Hematopoietic multipotent progenitor cell (in vitro differentiated cells): Measurements from ENCODE around the gene GDA. TPM values are rescaled to one million over a fixed set of nuclear protein-coding genes. Genes with fewer than 3 reads are reported as not detected.

Experiments used
- DNase-seq, 3 donors: peaks; one replicate each; pipeline ENCODE4 v3.0.0-alpha.2; 2011 to 2015; ENCODE audit warnings: low read depth in 2 of 3, low spot score in 2 of 3
- total RNA-seq: library from RNA; depleted of rRNA; stranded (reverse); fragments of >200 nt; gene quantifications from one replicate; pipeline ENCODE4 v1.2.3, GENCODE V29; 2012

The GDA gene
- total RNA-seq, 1 donor, result under 0.01 TPM

DNA sequence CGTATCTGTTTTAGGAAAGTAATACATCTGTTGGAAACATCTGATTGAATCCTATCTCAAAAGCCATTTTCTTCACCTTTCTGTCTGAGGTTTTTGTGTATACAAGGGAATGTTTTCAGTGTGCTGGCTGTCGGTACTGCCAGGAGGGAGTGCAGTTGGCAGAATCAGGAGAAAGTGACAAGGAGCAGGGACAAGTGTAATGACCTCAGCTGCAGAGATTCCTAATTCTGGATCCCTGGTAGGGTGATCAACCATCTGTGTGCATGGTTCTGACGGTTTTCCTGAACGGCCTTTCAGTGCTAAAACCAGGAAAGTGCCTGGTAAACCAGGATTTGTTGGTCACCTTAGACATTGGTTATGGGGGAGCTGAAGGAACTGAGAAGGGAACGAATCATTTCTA is 1.6 kb upstream of the GDA start:
- DNase-seq, result no peak

DNA sequence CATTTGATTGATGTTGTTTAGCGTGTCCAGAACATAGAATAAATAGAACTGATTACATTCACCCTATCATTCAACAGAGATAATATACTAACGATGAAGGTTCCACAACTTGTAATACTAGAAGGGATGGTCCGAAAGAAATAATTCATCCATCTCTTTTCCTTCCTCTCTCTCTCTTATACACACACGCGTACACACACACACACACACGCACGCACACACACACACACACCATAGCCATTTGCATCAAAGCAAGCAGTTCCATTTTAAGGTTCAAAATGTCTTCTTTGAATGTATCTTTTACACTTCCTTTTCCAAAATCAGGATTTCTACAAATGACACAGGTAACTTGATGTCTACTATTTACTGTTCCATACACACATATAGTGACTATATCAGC is 887 bp downstream of the GDA start:
- DNase-seq, result no peak

DNA sequence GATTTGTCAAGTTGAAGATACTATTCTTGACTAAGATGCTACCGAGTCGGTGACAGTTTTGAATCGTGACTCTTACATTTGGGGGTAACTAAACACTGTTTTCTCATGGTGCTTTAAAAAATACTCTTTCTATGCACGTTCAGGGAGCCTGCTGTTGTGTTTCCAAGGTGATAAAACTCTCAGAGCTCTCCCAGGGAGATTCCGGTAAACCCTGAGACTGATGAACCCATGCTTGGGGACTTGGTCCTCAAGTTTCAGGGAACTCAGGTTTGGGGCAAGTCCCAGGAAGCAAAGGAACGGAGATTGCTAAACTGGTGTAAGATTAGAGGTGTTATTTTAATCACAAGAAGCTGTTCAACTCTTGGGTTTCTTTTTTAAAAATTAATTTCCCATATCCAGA is 1.4 kb downstream of the GDA start:
- DNase-seq, result no peak

DNA sequence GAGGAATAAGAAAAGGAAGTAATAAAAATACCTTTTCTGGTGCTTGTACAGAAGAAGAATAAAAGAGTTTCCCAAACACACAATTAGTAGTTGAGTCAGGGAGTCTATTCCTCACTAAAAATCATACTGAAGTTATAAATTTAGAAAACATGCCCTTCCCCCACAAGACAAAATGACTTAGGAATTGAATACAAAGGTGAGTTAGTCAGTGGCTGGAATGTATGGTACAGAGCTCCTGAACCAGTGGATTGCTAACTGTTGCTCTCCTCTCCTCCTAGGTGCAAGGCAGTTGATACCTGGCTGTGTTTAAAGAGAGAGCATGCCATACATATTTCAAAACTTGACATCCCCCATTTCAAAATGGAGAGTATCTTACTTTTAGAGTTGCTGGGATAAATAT is 1.9 kb downstream of the GDA start:
- no peak for DNase-seq

DNA sequence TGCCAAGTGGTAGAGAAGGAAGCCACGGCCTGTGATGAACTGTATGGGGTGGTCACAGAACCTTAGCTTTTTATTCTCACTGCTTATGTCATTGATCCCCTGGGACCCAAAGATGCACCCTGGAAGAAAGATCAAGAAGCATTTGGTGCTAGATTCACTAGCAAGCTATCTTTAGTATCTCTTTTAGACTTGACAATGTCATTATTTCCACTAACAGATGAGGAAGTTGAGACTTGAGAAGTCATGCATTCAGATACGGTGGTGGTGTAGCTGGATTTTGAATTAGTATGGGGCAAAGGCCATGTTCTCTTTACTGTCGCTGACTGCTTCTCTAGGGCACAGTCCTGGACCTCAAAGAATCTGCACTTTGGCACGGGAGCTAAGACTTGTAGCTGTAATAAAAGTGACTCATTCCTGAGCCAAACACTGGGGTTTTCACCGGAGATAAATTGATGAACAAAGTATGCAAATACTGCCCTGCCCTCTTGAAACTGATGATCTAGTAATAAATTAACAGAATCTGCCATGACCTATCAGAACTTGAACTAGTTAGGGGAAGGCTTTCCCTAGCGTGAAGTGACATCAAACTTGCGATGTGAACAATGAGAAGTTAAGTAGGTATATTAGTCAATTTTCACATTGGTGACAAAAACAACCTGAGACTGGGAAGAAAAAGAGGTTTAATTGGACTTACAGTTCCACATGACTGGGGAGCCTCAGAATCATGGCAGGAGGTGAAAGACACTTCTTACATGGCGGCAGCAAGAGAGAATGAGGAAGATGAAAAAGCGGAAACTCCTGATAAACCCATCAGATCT is 5.4 kb downstream of the GDA start:
- no peak for DNase-seq

DNA sequence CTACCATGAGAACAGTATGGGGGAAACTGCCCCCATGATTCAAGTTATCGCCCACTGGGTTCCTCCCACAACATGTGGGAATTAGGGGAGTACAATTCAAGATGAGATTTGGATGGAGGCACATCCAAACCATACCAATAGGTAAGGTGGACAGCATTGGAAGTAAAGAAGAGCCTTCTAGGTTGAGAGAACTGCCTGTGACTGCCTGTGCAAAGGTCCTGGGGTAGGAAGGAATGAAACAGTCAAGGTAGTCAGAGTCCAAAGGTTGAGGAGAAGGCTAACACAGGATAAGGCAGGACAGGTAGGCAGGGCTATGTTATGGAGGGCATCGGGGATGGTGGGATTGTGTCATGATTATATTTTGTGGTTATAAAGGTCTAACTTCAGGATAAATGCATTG is 6.1 kb downstream of the GDA start:
- no peak for DNase-seq

DNA sequence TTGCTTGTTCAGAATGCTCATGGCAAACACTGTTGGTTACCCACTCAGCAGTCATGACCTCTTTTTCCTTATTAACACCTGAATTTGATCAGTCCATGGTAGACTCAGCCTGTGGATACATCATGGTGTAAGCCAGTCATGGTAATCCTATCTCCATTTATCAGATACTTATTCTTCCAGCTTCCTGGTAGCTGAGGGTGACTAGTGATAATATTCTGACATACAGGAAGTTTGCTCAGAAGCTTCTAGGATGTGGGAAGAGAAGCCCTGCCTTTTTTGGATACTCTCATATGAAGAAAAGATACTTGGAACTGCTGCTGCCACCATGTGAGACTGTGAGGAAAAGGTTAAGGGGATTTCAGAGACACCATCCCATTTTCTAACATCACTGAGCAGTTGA is 7.3 kb downstream of the GDA start:
- DNase-seq, result no peak

DNA sequence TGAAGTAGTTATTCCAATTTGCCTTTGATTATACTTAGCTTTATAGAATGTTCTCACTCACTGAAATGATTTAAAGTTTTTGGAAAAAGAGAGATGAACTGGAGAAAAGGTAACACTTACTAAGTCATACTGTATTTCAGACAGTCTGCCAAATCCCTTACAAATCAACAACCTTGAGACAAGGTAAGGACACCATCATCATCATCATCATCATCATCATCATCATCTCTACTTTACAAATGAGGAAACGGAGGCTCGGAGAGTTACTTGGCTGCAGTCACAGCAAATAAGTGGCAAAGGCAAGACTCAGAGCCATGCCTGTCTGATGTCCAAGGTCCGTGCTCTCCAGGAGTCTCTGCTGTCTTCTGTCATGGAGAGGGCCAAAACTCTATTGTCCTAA is 9.4 kb downstream of the GDA start:
- DNase-seq, result no peak

DNA sequence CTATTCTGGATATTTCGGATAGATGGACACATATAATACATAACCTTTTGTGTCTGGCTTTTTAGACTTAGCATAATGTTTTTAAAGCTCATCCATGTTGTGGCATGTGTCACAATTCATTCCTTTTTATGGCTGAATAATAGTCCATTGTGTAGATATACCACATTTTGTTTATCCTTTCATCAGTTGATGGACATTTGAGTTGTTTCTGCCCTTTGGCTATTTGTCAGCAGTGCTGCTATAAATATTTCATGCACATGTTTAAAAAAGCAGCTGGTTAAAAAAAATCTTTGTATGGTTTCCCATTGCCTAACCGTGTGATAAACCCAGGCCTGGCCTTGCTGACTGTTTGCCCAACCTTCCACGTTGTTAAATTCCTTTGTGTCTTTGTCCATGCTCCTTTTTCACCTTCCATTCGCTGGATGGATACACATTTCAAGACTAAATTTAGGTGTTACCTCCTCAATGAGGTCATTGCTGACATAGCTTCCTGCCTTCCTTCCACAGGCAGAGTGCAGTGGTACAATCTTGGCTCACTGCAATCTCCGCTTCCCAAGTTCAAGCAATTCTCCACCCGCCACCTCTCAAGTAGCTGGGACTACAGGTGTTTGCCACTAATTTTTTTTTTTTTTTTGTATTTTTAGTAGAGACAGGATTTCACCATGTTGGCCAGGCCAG is 11.3 kb downstream of the GDA start:
- DNase-seq, result no peak

DNA sequence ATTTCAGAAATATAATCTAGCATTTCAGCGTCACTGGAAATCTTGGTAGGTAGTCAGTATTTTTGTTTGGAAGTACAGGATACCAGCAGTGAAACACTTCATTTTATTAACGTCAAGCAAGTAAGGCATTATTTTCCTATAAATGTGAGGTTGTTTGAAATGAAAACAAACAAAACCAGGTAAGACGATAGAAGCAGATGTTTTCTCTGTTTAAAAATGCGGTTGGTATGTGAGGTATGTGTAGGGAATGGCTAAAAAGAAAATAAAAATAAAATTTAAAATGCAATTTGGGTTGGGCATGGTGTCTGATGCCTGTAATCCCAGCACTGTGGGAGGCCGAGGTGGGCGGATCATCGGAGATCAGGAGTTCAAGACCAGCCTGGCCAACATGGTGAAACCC is 16.1 kb downstream of the GDA start:
- DNase-seq, result no peak

DNA sequence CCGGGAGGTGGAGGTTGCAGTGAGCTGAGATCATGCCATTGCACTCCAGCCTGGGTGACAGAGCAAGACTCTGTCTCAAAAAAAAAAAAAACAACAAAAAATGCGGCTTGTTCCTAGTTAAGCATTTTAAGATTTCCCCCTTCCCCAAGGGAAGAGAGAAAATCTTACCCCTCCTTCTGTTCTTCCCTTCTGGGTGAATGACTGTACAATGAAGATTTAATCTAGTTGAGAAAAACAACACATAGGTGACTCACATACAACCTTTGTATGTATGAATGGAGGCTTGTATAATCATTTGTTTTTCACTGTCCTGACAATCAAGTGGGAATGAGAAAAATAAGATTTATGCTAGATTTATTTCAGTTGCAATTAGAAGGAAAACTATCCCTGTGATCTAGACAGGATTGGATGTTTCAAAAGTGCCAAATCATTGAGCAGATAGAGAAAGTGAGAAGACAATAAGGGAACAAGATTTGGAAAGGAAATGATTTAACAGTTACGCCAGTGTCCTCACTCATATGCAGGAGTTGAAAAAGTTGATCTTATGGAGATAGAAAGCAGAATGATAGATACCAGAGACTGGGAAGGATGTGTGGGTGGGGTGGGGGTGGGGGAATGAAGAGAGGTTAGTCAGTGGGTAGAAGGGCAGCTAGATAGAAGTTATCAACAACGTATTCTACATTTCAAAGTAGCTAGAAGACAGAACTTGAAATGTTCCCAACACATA is 16.7 kb downstream of the GDA start:
- DNase-seq, result no peak

DNA sequence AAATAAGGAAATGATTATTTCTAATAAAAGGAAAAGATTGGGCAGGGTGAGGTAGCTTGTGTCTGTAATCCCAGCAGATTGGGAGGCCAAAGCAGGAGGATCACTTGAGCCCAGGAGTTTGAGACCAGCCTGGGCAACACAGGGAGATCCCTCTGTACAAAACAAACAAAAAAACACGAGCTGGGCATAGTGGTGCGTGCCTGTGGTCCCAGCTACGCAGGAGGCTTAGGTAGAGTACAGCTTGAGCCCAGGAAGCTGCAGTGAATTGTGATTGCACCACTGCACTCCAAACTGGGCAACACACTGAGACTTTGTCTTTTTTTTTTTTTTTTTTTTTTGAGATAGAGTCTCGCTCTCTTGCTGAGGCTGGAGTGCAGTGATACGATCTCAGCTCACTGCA is 18.8 kb downstream of the GDA start:
- no peak for DNase-seq

DNA sequence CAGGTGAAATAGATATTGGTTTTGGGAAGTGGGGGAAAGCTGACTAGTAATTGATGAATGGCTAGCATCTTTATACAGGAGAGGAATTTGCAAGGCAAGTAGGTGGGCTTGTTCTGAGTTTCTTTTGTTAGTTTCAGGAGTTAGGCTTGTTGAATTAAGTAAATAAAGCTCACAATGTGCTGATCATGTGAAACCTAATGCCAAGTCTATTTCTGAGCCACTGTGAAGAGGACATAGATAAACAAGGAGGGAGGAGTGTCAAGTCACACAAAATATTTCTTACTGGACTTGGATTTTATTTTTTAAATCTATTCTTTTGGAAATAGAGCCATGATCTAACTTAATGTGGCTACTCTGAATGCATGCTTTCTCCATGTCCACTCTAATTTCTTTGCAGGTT is 19.9 kb downstream of the GDA start:
- DNase-seq, result no peak

DNA sequence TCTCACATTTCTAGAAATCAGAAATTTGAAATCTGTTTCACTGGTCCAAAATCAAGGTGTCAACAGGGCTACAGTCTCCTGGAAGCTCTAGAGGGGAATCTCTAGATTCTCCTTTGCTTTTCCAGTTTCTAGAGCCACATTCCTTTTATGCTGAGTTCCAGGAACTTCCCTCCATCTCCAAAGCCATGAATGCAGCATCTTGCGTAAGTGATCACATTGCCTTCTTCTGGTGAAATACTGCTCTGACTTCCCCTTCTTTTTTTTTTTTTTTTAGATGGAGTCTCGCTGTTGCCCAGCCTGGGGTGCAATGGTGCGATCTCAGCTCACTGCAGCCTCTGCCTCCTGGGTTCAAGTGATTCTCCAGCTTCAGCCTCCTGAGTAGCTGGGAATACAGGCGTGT is 23.8 kb downstream of the GDA start:
- DNase-seq, result no peak

DNA sequence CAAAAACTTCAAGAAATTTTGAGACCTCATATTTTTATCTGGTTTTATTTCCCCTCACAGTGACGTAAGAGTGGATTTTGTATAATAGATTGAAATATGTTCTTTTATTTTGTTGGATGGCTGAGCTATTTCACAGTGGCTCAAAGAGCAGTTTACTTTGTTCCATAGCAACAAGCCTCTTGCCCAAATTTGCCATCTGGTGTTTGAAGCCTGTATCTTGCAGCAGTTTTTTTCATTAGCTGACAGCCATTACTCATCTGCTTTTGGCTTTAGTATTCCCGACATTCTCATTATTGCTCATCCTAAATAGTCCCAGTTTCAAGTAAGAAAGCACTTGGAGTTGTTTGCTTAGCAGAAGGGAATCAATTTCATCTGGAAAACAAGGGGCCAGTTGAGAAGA is 36.3 kb downstream of the GDA start:
- DNase-seq, result no peak

DNA sequence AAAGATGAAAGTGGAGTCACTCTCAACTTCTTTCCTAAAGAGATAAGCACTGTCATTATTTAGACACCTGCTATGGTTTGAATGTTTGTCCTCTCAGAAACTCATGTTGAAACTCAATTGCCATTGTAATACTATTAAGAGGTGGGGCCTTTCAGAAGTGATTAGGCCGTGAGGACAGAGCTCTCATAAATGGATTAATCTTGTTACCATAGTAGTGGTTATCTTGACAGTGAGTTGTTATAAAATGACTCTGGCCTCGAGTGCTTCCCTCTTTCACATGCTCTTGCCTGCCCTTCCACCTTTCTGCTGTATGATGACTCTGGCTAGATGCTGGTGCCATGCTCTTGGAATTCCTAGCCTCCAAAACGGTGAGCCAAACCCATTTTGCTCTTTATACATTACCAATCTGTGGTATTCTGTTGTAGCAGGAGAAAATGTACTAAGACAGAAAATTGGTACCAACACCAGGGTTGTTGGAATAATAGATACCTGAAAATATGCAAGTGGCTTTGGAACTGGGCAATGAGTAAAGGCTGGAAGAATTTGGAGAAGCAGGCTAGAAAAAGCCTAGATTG is 38.0 kb downstream of the GDA start:
- DNase-seq, result no peak

DNA sequence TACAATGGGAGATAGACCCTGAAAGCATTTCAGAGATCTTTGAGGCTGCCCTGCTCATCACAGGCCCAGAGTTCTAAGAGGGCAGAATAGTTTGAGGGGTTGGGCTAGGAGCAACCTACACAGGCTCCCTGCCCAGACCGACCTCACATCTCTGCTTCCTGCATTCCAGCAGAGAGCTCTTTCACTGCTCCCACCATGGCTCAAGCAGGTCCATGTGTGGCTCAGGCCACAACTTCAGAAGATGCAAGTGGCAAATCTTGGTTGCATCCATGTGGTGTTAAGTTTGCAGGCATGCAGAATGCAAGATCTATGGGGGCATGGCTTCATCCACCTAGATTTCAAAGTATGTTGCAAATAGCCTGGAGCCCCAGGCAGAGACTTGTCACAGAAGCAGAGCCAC is 39.0 kb downstream of the GDA start:
- no peak for DNase-seq

DNA sequence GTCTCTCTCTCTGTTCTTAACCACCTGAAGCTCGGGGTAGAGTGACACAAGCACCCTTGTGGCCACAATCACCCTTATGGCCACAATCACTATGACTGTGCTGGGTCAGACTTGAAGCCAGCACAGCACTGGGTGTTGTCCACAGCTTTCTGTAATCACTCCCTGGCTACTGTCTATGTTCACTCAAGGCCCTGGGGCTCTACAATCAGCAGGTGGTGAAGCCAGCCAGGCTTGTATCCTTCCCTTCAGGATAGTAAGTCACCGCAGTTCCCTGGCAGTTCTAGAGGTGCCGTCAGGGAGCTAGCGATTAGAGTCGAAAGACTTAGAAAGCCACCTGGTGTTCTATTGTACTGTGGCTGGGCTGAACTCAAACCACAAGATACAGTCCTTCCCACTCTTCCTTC is 44.2 kb downstream of the GDA start:
- peak in 2 of 3 donors; percentile 4 to 45 for DNase-seq

DNA sequence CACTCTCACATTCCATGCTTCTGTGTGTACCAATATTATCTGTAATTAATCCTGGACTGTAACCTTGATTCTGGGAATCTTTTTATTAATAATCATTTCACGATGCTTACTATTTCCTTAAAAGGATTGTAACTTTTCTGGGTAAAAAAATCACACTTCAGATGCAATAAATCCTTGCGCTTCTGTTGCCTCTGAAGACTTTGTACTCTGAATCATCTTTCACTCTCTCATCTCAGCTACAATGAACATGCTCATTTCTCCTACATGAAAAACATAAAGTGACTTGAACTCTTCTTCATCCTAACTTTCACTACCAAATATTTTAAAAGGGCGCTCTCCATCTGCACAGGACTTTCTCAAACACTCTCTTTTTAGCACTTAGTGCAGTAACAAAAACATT is 50.0 kb downstream of the GDA start:
- DNase-seq, result no peak

DNA sequence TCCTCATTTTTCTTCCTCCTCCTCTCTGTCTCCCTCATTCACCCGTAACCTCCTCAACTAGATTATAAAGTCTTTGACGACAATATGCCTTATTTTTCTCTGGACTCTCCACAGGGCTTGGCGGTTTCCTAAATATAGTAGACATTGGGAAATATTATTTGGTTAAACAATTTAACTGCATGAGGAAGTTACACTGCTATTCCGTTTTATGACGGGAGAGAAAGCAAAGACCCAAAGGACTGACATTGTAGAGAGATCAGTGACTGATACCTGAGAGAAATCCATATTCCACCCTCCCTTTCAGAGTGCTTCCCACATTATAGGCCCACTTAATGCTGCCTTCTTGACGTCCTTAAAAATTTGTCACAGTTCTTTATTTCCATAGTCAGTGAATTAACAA is 51.2 kb downstream of the GDA start:
- DNase-seq, result no peak

DNA sequence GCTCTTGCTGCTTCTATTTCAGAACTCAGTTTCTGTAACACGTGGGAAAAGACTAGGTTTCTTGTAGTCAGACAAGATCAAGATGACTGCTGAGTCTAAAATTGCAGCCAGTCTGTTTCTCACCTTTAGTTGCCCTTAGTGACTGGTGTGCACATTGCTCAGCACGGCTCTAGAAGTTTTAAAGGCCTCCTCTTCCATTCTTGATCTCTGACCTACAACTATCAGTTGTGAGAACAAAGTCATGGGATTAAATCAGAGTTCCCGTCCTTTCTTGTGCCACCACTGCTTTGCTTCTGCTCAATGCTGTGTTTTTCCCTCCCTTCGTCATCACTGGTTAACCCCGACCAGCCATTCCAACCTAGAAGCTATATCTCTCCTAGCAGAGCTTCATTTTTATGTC is 52.8 kb downstream of the GDA start:
- no peak for DNase-seq
